ENCODE results near the gene OLFM2.
"Not testable (repeated sequence)": the region's sequence is repeated elsewhere in the genome, so short reads cannot be mapped to it uniquely, and the experiment has no call there.

OLFM2 gene

GRCh38 chr19:9941231-9941630 is 4.9 kb upstream of the OLFM2 start:
- DNase-seq = no peak

GRCh38 chr19:9940778-9941177 is 4.5 kb upstream of the OLFM2 start:
- no peak for DNase-seq

- no peak for DNase-seq
Measured at GRCh38 chr19:9939301-9939913, 3.1 kb upstream of the OLFM2 start.

GRCh38 chr19:9937001-9937411 is 691 bp upstream of the OLFM2 start:
- no peak for DNase-seq

- no peak for DNase-seq
Measured at GRCh38 chr19:9935506-9936325, 599 bp downstream of the OLFM2 start.

- peak; percentile 94 for DNase-seq
Measured at GRCh38 chr19:9934132-9934950, 2.0 kb downstream of the OLFM2 start.

- DNase-seq = no peak
Measured at GRCh38 chr19:9932835-9933234, 3.5 kb downstream of the OLFM2 start.

GRCh38 chr19:9931629-9932028 is 4.7 kb downstream of the OLFM2 start:
- DNase-seq = no peak

GRCh38 chr19:9923440-9923839 is 12.9 kb downstream of the OLFM2 start:
- DNase-seq = no peak

- DNase-seq = not testable (repeated sequence)
Measured at GRCh38 chr19:9922782-9923379, 13.4 kb downstream of the OLFM2 start.

- DNase-seq = no peak
Measured at GRCh38 chr19:9917321-9917720, 19.0 kb downstream of the OLFM2 start.

GRCh38 chr19:9916719-9917118 is 19.6 kb downstream of the OLFM2 start:
- no peak for DNase-seq

- DNase-seq = peak; percentile 89
Measured at GRCh38 chr19:9914315-9915207, 21.8 kb downstream of the OLFM2 start.

GRCh38 chr19:9914001-9914314 is 22.4 kb downstream of the OLFM2 start:
- DNase-seq = no peak

GRCh38 chr19:9913237-9914000 is 22.9 kb downstream of the OLFM2 start:
- no peak for DNase-seq

GRCh38 chr19:9912551-9913236 is 23.6 kb downstream of the OLFM2 start:
- DNase-seq = no peak

GRCh38 chr19:9911524-9912185 is 24.7 kb downstream of the OLFM2 start:
- no peak for DNase-seq

- DNase-seq = no peak
Measured at GRCh38 chr19:9910625-9911024, 25.7 kb downstream of the OLFM2 start.

GRCh38 chr19:9909251-9909650 is 27.1 kb downstream of the OLFM2 start:
- no peak for DNase-seq

- DNase-seq = no peak
Measured at GRCh38 chr19:9906475-9907087, 29.7 kb downstream of the OLFM2 start.

All from activated CD4-positive, alpha-beta T cell treated with anti-CD3 and anti-CD28 coated beads for 48 hours (primary cell).